ENCODE results near the gene SMAGP.

- TF ChIP-seq CTCF (IDR thresholded peaks at IDR 0.05) = no peak
- no peak for TF ChIP-seq POLR2A (IDR thresholded peaks at IDR 0.05)
- TF ChIP-seq POLR2AphosphoS5 (IDR thresholded peaks at IDR 0.05) = no peak
These were observed 11.1 kb upstream of the SMAGP start for GRCh38 chr12:51281202-51281924.
